ENCODE data around the gene WDR27. TPM values are rescaled to one million over a fixed set of nuclear protein-coding genes. Genes with fewer than 3 reads are reported as not detected.

The WDR27 gene
- total and polyA plus RNA-seq, 5 experiments from 2014 or later: 3.7 to 80.9 (median 7.3) TPM

GRCh38 chr6:169657284-169657610 is 44.6 kb downstream of the WDR27 start:
- ATAC-seq (no peak), DNase-seq (no peak)
- Mint-ChIP-seq H3K4me1 (peaks cover 8 to 15% (median 12%) of the 10 kb centered on the region in 4 donors), H3K4me3 (peak overlapping the region in 2 of 10 donors; percentile 20 to 45), H3K27me3 (no peaks in the 10 kb centered on the region), H3K36me3 (peaks cover 0 to 31% (median 4%) of the 10 kb centered on the region in 3 donors), H3K27ac (no peak overlapping the region), H3K9me3 (no peaks in the 10 kb centered on the region)
- POLR2A ChIA-PET: no interaction called here

GRCh38 chr6:169656546-169657283 is 45.1 kb downstream of the WDR27 start:
- Mint-ChIP-seq H3K27ac (no peak overlapping the region), H3K27me3 (no peaks in the 10 kb centered on the region), H3K9me3 (no peaks in the 10 kb centered on the region), H3K4me1 (peaks cover 9 to 15% (median 12%) of the 10 kb centered on the region in 4 donors), H3K4me3 (peak overlapping the region in 3 of 10 donors; percentile 15 to 45 (median 20)), H3K36me3 (peaks cover 0 to 27% (median 6%) of the 10 kb centered on the region in 3 donors)
- ATAC-seq (no peak), DNase-seq (no peak)
- POLR2A ChIA-PET: no interaction called here

GRCh38 chr6:169654598-169655391 is 47.0 kb downstream of the WDR27 start:
- POLR2A ChIA-PET: interaction anchor here (1.0 to 1.6 kb wide), 3 partner anchors 48 to 899 kb away, joined by 3 to 6 read pairs (median 4); partner anchors contain the start of gene TBP
- Mint-ChIP-seq H3K4me1 (peaks cover 10 to 15% (median 12%) of the 10 kb centered on the region in 4 donors), H3K27ac (peak overlapping the region; percentile 85 to 95 (median 92)), H3K9me3 (no peaks in the 10 kb centered on the region), H3K27me3 (no peaks in the 10 kb centered on the region), H3K36me3 (peaks cover 0 to 28% (median 7%) of the 10 kb centered on the region in 3 donors), H3K4me3 (peak overlapping the region; percentile 86 to 95 (median 92))
- peak; percentile 92 to 94 for ATAC-seq
- peak; percentile 51 to 85 (median 70) for DNase-seq

- DNase-seq: no peak
- H3K27me3 Mint-ChIP-seq: no peaks in the 10 kb centered on the region
- peaks cover 8 to 15% (median 12%) of the 10 kb centered on the region in 4 donors for H3K4me1 Mint-ChIP-seq
These were observed 48.1 kb downstream of the WDR27 start for GRCh38 chr6:169653691-169654090.

GRCh38 chr6:169652896-169653295 is 48.9 kb downstream of the WDR27 start:
- POLR2A ChIA-PET: no interaction called here
- H3K9me3 Mint-ChIP-seq: no peaks in the 10 kb centered on the region

More at GRCh38 chr6:169653691-169654090, 48.1 kb downstream of the WDR27 start:
- peak overlapping the region in 8 of 10 donors; percentile 35 to 95 (median 92) for H3K27ac Mint-ChIP-seq
- H3K9me3 Mint-ChIP-seq: no peaks in the 10 kb centered on the region
- H3K36me3 Mint-ChIP-seq: peaks cover 0 to 20% (median 5%) of the 10 kb centered on the region in 3 donors
- ATAC-seq: no peak
- POLR2A ChIA-PET: interaction anchor here (1.5 kb wide), 1 partner anchor 900 kb away, joined by 4 read pairs; the partner anchor contains the start of gene TBP
- peak overlapping the region in 7 of 10 donors; percentile 11 to 95 (median 92) for H3K4me3 Mint-ChIP-seq

GRCh38 chr6:169651498-169651897 is 50.3 kb downstream of the WDR27 start:
- ATAC-seq: no peak
- Mint-ChIP-seq H3K9me3 (no peaks in the 10 kb centered on the region), H3K27me3 (no peaks in the 10 kb centered on the region), H3K4me3 (no peak overlapping the region), H3K36me3 (peaks cover 0 to 7% (median 3%) of the 10 kb centered on the region in 3 donors), H3K4me1 (peaks cover 8 to 15% (median 12%) of the 10 kb centered on the region in 4 donors), H3K27ac (no peak overlapping the region)
- DNase-seq: no peak
- POLR2A ChIA-PET: no interaction called here

More at GRCh38 chr6:169652896-169653295, 48.9 kb downstream of the WDR27 start:
- Mint-ChIP-seq H3K4me3 (no peak overlapping the region), H3K4me1 (peaks cover 8 to 15% (median 12%) of the 10 kb centered on the region in 4 donors), H3K27ac (peak overlapping the region in 3 of 10 donors; percentile 5 to 72 (median 15)), H3K36me3 (peaks cover 0 to 17% (median 5%) of the 10 kb centered on the region in 3 donors), H3K27me3 (no peaks in the 10 kb centered on the region)
- ATAC-seq (no peak), DNase-seq (no peak)

GRCh38 chr6:169650959-169651292 is 50.9 kb downstream of the WDR27 start:
- DNase-seq: no peak
- Mint-ChIP-seq H3K27ac (no peak overlapping the region), H3K27me3 (no peaks in the 10 kb centered on the region), H3K4me1 (peaks cover 8 to 15% (median 12%) of the 10 kb centered on the region in 4 donors), H3K36me3 (peaks cover 0 to 3% (median 3%) of the 10 kb centered on the region in 3 donors), H3K9me3 (no peaks in the 10 kb centered on the region), H3K4me3 (no peak overlapping the region)
- ATAC-seq: no peak
- POLR2A ChIA-PET: no interaction called here

GRCh38 chr6:169650241-169650958 is 51.4 kb downstream of the WDR27 start:
- Mint-ChIP-seq H3K27me3 (no peaks in the 10 kb centered on the region), H3K27ac (no peak overlapping the region), H3K4me3 (no peak overlapping the region), H3K9me3 (no peaks in the 10 kb centered on the region), H3K36me3 (peaks cover 0 to 3% (median 2%) of the 10 kb centered on the region in 3 donors), H3K4me1 (peaks cover 8 to 14% (median 12%) of the 10 kb centered on the region in 4 donors)
- DNase-seq (no peak), ATAC-seq (no peak)
- POLR2A ChIA-PET: no interaction called here

- no peak for ATAC-seq
- no peaks in the 10 kb centered on the region for H3K9me3 Mint-ChIP-seq
- peak overlapping the region in 1 of 10 donors; percentile 18 for H3K27ac Mint-ChIP-seq
These were observed 53.2 kb downstream of the WDR27 start for GRCh38 chr6:169648617-169649016.

GRCh38 chr6:169648092-169648491 is 53.7 kb downstream of the WDR27 start:
- Mint-ChIP-seq H3K36me3 (peaks cover 0 to 4% (median 3%) of the 10 kb centered on the region in 3 donors), H3K9me3 (no peaks in the 10 kb centered on the region), H3K27me3 (no peaks in the 10 kb centered on the region), H3K27ac (no peak overlapping the region), H3K4me1 (peaks cover 0 to 1% (median under 1%) of the 10 kb centered on the region in 4 donors), H3K4me3 (no peak overlapping the region)
- POLR2A ChIA-PET: no interaction called here
- ATAC-seq (no peak), DNase-seq (no peak)

More at GRCh38 chr6:169648617-169649016, 53.2 kb downstream of the WDR27 start:
- no peak for DNase-seq
- peaks cover 0 to 1% (median under 1%) of the 10 kb centered on the region in 4 donors for H3K4me1 Mint-ChIP-seq
- POLR2A ChIA-PET: no interaction called here
- H3K27me3 Mint-ChIP-seq: no peaks in the 10 kb centered on the region
- peaks cover 0 to 3% (median 2%) of the 10 kb centered on the region in 3 donors for H3K36me3 Mint-ChIP-seq
- no peak overlapping the region for H3K4me3 Mint-ChIP-seq

GRCh38 chr6:169647637-169648036 is 54.2 kb downstream of the WDR27 start:
- no peak for DNase-seq
- Mint-ChIP-seq H3K36me3 (peaks cover 0 to 6% (median 3%) of the 10 kb centered on the region in 3 donors), H3K9me3 (no peaks in the 10 kb centered on the region), H3K4me1 (peaks cover 0 to 1% (median 0%) of the 10 kb centered on the region in 4 donors), H3K4me3 (peak overlapping the region in 1 of 10 donors; percentile 20), H3K27ac (no peak overlapping the region), H3K27me3 (no peaks in the 10 kb centered on the region)
- POLR2A ChIA-PET: no interaction called here
- no peak for ATAC-seq

- Mint-ChIP-seq H3K9me3 (no peaks in the 10 kb centered on the region), H3K4me3 (no peak overlapping the region), H3K27me3 (no peaks in the 10 kb centered on the region), H3K36me3 (peaks cover 0 to 7% (median 3%) of the 10 kb centered on the region in 3 donors), H3K27ac (no peak overlapping the region), H3K4me1 (peaks cover 0 to 1% (median 0%) of the 10 kb centered on the region in 4 donors)
- POLR2A ChIA-PET: no interaction called here
- no peak for DNase-seq
- ATAC-seq: no peak
These were observed 54.8 kb downstream of the WDR27 start for GRCh38 chr6:169646906-169647567.

All from naive thymus-derived CD8-positive, alpha-beta T cell (primary cell).